ENCODE measurements around the gene TUBA3D.
"Not testable (repeated sequence)": the region's sequence is repeated elsewhere in the genome, so short reads cannot be mapped to it uniquely, and the experiment has no call there.

- TF ChIP-seq CTCF (conservative IDR thresholded peaks at IDR 0.05; ENCODE audit: low read length); EZH2phosphoT487 (IDR thresholded peaks at IDR 0.05; ENCODE audit: borderline replicate concordance, low read depth, low read length): not testable (repeated sequence)
These were observed 54.0 kb downstream of the TUBA3D start for GRCh38 chr2:131529864-131530445.

All from OCI-LY7 (cell line).